GM19351 (cell line): ENCODE measurements around the gene CDYL2.
"Not testable (repeated sequence)": the region's sequence is repeated elsewhere in the genome, so short reads cannot be mapped to it uniquely, and the experiment has no call there.

Experiments used
- ATAC-seq: cut with Tn5 transposase; IDR thresholded peaks from one replicate; pipeline ENCODE4 v1.9.1; 2021; ENCODE audit warnings: mild to moderate bottlenecking, moderate library complexity; ENCODE audit not compliant: unreplicated experiment

CDYL2 gene

DNA sequence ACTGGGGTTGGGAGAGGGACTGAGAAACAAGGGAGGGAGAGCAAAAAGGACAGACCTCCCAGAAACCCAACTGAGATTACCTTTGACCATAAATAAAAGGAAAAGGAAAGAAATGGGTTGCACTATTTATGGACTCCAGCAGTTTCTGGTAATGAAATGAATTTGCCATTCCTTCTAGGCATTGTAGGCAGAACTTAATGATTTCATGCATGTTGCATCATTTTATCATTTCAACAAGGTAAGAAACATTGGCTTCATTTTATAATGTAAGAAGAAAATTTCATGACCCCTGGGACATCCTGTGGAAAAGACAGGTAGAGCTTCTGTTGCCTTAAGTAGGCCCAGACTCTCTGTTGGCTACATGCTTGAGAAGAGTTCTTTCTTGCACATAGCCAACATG, 8.2 kb upstream of the CDYL2 start:
- ATAC-seq = no peak

DNA sequence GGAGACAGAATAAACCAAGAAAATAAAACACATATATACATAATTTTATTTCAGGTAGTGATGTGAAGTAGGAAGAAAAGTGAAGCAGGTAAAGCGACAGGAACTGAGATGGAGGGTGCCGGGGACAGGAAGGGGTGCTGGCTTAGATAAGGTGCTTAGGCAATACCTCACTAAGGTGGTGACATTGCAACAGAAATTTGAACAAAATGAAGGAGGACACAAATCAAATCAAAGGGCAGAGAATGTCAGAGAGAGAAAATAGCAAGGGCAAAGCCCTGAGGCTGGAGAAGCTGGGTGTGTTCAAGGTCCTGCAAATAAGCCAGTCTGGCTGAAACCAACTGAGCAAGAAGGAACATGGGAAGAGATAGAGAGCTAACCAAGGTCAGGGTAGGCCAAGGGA, 5.0 kb upstream of the CDYL2 start:
- no peak for ATAC-seq

DNA sequence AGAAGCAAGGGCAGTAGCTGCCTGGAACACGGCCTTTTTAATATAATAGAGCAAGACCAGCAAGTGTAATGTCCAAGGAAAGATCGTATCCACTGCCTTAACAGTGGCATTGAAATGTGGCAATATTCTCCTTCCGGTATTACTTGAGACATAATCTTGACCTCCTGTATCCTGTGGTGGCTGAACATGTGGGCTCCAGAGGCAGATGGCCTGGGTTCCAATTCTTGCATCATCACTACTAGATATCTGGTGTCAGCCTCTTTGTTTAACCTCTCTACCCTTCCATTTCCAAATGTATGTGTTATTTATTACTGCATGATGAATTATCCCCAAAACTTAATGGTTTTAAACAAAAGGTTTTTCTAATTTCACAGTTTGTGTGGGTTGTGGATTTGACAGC, 3.5 kb upstream of the CDYL2 start:
- ATAC-seq = no peak

DNA sequence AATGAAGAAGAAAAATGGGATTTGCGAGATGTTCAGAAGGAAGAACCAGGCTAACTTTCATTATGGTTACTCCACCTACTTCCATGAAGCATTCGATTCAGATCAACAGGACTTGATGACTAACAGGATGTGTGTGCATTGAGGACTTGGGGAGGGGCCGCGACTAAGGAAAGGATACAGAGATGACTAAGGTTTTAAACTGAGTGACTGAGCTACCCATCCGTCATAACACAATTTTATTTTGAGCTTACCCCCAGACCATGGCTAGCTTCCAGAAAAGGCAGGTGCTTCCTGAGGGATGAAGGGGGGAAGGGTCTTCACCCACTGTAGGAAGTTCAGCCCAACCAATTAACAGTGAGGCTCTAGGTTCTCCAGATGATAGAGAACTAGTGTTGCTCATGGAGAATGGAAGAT, 2.5 kb upstream of the CDYL2 start:
- no peak for ATAC-seq

DNA sequence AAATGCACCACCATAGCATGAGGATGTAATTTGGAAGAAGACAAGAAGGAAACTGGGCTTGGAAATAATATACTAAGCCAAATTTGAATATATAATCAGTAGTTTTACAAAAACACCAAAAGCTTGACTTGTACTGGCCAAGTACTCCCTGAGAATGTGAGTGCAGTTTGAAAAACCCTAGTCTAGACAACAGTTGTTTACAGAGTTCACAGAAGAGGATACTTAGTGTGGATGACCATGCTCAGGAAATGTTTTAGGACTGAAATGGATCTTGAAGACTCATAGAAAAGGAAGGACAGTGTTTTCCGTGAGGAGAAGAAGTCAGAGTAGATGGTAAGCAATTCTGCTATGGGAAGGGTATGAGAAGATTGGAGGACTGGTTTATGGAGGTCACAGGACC, 1.9 kb upstream of the CDYL2 start:
- no peak for ATAC-seq

DNA sequence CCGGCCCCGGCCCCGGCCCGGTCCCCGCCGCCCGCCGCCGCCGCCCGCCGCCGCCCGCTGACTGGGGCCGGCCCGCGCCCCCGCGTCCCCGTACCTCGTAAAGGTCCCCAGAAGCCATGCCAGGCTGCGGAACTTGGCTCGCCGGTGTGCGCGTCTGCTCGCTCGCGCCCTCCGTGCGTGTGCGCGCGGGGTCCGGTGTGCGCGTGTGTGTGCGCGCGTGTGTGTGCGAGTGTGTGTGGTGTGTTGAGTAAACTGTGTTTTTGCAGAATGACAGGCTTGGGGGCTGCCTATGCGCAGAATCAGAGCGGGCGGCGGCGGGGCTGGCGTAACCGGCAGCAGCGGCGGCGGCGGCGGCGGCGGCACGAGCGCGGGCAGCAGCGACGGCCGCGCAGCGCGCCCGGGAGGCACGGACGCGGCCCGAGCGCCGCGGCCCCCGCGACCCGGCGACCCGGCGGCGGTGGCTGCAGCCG, 307 bp downstream of the CDYL2 start:
- peak; percentile 44 for ATAC-seq

DNA sequence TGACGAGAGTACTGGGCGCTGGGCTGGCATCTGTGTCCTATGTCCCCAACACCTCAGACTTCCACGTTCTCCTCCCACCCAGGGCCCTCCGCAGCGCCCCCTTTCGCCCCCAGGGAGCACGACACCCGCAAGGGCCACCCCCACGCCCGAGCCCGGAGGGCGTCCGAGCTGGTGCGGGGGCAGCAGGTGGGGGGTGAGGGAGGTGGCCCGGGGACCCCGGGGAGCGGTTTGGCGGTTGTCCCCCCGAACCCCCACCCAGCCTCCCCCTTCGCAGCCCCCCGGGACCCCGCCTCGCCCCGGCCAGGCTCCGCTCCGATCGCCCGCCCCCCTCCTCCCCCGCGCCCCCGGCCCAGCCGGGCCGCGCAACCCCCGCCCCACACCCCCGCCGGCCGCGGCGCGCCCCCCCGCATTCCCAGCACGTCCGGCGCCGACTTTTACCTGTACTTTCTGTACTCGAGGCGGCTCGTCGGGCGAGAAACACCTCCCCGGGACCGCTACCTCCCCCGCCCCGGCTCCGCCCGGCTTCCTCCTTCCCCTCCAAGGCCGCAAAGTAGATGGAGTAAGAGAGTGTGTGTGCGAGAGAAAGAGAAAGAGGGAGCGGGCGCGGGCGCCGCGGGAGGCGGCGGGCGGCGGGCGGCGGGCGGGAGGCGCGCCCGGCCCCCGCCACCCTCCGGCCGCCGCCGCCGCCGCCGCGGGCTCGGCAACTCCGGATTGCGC, 901 bp downstream of the CDYL2 start:
- peak; percentile 51 for ATAC-seq

DNA sequence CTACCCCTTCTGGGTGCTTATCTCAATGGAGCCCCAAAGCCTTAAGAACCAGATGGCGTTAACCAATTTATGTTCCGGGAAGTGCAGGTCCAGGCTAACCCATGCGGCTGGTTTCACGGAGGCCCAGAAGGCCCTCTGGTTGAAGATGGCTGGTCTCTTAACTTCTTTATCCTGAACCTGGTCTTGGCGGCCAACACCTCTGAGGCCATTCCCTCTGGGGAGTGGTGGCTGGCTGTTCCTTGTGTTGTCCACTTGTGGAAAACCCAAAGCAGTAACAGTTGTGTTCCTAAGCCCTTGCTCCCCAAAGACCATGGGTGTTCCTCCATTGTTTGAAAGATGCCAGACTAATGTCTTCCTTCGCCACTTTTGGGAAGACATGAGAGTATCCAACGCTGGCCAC, 1.5 kb downstream of the CDYL2 start:
- ATAC-seq = no peak

DNA sequence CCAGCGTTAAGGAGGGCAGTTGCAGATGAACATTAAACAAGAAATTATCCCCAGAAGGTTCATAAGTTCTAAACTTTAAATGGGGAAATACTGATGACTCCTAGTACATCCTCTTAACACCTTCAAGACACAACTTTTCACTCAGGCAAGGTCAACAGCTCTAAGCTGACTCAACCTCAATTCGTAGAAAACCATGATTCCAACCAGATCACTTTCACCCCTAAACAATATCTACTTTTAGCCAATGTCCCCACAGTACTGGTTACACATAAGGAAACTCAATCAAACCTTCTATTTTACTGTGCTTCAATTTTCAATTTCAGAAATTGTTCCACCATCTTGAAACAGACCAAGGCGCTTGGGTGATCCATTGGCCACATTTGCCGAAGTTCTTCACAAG, 2.3 kb downstream of the CDYL2 start:
- no peak for ATAC-seq

DNA sequence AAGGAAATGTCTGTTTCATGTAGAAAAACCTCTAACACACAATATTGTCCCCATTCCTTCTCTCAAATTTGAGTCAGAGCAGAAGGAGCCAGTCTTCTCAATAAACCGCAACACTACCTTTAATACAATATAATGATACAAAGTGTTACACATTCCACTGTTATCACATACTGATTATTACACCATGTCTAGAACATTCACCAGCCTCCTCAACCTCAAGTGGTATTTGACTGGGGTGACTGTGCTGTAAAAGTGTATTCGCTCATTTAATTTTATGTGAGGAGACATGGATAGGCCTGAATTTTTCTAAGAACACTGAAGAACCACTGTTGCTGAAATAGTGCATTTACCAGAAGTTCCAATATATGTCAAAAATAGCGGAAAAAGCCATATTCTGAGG, 10.3 kb downstream of the CDYL2 start:
- no peak for ATAC-seq

DNA sequence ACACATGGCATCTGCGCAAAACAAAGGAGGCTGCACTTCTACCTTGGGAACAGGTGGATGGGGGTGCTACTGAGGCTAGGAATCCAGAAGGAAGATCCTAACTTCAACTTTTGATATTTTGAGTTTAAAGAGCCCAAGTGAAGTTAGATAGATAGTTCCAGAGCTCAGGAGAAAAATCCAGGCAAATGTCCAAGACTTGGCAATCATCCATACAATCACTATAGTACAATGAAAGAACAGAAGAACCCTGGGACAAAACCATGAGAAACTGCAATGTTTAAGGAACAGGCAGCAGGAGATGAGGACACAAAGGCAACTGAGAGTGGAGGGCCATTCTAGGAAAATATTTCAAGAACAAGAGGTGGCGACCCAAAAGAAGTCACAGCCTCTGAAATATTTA, 12.4 kb downstream of the CDYL2 start:
- no peak for ATAC-seq

DNA sequence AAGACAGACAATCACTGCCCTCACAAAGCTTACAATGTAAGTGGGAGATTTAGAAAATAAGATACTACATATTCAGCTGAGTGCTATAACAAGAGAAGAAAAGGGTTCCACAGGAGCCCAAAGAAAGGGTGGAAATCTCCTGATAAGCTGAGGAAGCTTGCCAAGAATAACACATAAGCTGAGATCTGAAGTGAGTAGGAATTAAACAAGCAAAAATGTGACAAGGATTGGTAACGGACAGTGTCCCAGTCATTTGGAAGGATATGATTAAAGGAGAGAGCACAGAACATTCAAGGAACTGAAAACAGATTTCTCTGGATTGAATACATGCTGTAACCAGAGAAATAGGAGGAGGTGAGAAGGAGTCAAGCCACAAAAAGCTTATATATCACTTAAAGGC, 13.0 kb downstream of the CDYL2 start:
- no peak for ATAC-seq

DNA sequence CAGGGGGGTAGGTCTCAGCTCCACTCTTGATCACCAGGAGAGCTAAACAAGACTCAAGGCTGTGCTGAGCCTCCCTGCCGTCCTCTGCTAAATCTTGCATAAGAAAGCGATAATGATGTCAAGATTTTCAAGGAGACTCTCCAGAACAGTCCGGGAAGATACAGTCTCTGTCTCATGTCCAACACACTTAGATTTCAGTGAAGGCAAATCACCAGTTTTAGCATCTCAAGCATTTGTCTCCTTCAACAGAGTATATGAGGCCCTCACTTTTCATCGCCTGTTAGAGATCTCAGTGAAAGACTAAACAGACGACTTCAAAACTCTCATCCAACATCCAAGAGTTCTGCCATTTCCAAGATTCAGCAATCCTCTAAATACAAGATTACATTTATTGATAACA, 13.6 kb downstream of the CDYL2 start:
- ATAC-seq = no peak

DNA sequence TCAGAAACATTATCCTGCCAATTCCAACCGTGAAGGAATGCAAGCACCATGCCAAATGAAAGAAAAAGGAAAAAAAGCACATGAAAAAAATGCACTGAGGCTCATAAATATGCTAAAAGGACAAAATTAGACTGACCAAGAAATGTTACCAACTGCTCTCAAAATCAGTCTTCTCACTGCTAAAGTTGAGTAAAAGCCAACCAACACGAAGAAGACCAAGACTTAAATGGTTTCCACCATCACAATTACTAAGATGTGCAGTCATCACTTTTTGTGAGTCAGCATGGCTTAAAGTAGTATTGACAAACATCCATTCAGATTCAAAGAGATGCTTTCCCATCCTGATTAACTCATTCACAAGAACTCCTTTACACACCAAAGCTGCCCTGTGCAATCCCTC, 16.4 kb downstream of the CDYL2 start:
- no peak for ATAC-seq

DNA sequence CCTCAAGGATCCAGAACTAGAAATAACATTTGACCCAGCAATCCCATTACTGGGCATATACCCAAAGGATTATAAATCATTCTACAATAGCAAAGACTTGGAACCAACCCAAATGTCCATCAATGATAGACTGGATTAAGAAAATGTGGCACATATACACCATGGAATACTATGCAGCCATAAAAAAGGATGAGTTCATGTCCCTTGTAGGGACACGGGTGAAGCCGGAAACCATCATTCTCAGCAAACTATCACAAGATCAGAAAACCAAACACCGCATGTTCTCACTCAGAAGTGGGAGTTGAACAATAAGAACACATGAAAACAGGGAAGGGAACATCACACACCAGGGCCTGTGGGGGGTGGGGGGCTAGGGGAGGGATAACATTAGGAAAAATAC, 17.8 kb downstream of the CDYL2 start:
- not testable (repeated sequence) for ATAC-seq

DNA sequence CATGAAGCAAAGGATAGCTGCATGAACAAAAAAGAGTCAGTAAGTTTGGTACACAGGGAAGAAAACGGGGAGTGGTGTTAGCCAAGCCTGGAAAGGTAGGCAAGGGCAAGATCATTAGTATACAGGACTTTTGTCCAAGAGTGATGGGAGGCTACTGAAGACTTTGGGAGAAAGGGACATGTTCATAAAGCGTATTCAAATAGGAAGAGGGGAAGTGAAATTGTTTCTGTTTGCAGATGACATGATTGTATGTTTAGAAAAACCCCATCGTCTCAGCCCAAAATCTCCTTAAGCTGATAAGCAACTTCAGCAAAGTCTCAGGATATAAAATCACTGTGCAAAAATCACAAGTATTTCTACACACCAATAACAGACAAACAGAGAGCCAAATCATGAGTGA, 19.4 kb downstream of the CDYL2 start:
- ATAC-seq = no peak

DNA sequence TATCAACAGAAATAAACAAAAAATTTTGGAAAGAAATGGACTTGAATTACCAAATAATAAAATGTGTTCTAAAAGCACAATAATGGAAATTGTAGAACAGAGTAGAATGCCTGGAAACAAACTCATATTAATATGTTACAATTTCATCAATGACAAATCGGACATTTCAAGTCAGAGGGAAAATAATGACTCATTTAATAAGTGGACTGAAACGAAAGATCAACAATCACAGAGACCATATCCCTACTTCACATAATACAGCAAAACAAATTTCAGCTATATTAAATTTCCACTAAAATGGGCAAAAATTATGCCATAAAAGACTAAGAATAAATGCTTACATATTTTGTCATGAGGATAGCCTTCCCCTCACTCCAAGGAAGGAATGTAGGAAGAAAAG, 25.7 kb downstream of the CDYL2 start:
- ATAC-seq = no peak

DNA sequence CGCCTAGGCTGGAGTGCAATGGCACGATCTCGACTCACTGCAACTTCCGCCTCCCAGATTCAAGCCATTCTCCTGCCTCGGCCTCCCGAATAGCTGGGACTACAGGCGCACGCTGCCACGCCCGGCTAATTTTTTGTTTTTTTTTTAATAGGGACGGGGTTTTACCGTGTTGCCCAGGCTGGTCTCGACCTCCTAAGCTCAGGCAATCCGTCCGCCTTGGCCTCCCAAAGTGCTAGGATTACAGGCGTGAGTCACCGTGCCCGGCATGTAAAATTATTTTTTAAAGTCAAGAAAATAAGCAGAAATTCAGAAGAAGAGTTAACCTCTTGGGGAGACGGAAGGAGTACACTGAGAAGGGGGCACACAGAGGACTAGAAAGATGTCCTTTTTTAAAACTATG, 27.5 kb downstream of the CDYL2 start:
- ATAC-seq = no peak

DNA sequence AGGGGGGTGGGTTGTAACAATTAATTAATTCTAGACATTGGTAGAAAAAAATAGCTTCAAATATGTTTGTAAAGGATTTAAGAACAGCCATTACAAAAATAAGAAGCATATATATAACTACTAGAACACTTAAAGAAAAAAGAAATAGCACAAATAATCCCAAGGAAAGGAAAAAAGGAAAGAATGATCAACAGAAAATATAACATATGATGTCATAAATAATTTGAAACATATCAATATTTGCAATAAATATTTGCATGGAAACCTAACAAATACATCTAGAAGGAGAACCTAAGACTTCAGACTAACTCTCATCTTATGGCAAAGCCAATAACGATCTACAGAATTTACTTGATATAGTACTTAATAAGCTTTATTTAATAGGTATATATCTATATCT, 28.9 kb downstream of the CDYL2 start:
- no peak for ATAC-seq

DNA sequence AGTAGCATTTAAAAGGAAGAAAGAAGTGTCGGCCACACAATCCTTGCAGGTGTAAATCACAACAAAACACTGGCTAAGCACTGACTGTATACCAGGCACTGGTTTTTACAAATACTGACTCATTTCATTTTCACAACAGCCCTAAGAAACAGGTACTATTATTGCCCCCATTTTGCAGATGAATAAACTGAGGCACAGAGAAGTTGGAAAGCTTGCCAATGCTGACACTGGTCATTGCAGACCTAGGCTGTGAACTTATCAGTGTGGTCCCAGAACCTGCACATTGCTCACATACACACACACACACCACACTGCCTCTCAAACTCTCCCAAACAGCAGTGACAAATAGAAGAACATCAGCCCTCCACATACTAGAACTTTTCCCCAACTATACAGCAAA, 37.6 kb downstream of the CDYL2 start:
- no peak for ATAC-seq

DNA sequence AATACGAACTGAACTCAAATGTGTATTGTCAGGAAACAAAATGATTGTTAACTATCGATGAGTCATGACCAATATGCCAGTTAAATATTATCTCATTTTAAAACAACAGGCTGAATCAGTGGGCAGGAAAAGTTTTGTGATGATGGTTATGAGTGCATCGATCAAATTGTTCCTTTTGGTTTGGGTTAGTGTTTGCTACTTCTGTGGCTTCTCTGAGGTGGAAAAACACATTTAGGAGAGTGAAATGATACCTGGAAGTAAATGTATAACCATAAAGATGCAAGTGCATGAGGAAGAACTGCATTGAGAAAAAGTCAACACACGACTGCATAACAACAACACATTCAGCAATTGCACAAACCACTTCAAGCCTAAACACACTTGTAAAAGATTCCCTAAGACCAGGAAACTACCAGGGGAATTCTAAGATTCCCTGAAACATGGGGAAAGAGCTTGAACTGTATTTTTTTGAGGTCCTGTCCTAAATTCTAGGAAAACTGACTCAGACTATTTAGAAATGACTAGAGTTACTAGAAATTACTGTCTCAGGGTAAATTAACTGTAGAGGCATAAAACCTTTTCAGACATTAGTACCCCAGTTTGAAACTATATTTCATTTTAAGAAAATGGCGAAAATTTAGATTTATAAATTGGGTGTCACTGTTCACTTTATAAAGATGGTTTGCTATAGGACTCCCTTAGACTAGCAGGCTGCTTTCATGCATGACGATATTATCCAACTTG, 44.8 kb downstream of the CDYL2 start:
- no peak for ATAC-seq

DNA sequence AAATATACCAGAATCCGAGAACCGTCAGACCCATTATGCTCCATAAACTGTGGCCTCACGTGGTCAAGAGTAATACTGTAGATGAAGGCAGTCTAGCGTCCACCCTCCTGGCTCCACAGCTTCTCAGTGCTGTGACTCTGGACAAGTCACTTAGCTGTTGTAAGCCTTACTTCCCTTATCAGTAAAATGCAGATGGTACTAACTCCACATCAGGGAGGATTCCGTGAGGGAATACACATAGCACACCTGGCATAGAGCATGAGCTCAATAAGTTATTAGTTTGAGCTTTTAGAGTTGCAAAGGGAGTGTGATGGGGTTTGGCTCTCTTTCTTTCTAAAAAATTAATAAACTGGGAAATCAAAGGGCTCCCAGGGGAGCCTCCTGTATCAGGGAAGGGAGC, 49.9 kb downstream of the CDYL2 start:
- no peak for ATAC-seq

DNA sequence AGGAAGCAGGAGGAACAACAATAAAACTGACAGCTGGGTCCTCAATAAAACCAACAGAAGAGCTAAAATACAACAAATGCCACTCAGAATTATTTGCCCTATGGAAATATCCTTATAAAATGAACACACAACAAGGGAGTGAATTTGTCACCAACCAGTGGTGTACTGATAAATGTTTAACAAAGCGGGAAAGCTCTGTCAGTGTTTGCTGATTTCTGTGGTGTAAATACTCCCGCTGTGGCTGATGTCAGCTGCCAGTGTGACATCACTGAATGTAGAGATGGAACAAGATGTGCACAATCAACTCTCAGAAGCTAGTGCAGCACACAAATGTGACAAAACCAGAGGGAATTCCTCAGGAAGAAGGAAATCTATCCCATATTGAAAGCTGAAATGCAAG, 51.9 kb downstream of the CDYL2 start:
- no peak for ATAC-seq
